Eye (tissue), 1 donor: ENCODE measurements around the gene TNFRSF18.

Experiments used
- DNase-seq: peaks from one replicate; pipeline ENCODE4 v3.0.0-alpha.2; 2015

Gene TNFRSF18

DNA sequence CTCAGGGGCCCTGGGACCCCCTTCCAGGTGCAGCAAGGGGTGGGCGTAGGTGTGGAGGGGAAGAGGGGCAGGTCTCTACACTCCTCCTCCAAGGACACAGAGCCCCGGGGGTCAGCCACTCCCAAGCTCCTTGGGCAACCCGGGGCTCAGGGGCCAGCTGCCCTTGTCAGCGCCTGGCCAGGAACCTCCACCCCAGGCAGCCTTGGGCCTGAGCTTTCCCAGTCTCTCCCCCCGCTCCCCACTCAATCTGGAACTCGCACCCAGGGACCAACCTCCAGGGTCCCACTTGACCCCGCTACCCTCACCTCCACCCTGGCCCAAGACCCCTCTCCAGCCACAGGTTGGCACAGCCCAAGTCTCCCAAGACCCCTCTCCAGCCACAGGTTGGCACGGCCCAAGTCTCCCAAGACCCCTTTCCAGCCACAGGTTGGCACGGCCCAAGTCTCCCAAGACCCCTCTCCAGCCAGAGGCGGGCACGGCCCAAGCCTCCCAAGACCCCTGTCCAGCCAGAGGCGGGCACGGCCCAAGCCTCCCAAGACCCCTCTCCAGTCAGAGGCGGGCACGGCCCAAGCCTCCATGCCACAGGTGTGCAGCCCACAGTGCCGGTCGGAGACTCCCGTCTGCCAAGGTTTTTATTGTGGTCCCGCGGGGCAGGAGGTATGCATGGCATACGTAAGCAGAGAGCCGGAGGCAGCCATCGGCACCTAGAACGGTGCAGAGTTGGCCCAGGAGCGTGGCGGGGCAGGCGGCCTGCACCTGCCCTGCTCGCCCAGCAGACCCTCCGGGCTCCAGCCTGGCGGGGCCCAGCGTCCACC is 4.5 kb upstream of the TNFRSF18 start:
- DNase-seq: no peak

DNA sequence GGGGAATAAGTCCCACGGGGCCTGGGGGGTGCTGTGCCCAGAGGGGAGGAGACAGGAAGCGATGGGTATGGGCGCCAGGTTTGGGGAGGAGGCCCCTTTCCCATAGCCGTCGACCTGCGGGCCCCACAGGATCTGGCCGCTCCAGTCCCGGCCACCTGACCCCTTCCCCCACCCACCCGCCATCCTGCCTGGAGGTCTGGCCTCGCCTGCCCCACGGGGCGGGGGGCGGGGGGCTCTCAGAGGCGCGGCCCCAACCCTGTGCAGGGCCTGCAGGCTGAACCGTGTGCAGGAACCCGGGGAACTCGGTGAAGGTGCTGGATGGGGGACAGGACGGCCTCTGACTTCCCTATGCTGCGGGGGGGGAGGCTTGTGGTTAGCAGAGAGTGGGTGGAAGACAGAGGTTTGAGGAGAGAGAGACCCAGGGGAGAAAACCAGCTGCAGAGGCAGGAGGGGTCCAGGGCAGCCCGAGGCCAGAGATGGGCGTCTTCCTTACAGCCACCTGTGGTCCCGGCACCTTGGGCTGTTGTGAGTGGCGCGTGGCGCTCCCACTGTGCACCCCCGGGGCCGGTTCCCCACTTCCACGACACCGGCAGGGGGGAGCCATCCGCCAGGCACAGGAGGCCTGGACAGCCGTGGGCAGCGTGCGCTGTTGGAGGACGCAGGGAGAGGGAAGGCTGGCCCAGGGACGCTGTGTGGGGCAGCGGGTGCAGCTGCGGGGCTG is 2.5 kb upstream of the TNFRSF18 start:
- peak; percentile 2 for DNase-seq

DNA sequence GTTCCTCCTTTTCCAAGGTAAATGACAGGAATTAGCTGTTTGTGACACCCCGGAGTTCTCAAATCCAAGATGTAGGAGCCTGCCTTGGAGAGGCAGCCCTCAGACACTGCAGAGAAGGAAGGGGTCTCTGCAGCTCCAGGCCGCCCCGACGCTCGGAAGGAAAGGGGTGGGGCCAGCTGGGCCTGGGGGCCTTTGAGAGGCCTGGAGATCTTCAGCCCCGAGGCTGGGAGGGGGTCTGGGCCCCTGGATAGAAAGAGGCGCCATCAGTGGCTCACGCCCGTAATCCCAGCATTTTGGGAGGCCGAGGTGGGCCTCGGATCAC is 1.1 kb upstream of the TNFRSF18 start:
- no peak for DNase-seq

DNA sequence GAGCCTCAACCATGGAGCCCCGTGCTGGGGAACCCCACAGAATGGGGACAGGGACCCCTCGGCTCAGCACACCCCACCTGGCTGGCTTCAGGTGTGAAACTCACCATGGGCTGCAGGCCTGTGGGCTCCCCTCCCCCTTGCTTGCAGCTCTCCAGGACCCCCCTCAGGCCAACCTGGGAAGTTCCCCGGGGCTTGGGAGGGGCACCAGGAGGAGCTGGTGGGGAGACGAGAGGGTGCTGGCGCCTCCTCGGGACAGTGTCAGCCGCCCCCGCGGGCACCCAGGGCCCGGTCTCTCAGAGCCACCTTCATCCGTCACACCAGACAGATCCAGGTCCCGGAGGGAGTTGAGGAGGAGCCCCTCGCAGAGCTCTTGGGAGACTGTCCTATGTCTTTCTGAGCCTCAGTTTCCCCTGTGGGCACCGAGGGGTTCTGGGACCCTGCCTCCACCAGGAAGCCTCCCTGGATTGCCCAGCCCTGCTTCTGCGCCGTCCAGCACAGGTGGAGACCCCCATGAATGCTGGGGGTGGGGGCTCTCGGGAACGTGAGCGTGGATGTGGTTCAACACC is 657 bp upstream of the TNFRSF18 start:
- DNase-seq: no peak

DNA sequence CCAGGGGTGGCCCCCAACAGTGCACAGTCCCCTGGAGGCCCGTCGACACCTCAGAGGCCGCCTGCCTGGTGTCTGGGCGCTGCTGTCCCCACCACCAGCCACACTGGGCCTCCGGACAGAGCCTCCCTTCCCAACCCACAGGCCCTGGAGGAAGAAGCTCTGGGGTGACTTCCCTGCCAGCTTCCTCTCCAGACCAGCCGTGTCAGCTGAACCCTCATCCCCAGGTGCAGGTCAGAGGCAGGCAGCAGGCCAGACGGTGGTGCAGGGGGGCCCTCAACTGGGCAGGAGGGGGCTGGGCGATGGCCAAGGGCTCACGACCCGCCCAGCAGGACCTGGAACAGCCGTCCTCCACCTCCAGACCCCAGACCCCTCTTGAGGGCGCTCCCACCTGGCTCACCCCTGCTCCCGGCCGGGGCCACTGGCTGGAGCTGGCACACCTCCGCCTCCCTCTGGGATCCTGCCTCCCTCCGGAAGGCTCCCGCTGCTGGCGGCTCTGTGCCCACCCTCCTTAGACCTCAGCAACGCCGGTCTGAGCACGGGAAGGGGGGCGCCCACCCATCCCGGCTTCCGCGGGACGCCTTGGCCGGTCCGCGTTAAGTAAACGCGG is 520 bp downstream of the TNFRSF18 start:
- DNase-seq: no peak

DNA sequence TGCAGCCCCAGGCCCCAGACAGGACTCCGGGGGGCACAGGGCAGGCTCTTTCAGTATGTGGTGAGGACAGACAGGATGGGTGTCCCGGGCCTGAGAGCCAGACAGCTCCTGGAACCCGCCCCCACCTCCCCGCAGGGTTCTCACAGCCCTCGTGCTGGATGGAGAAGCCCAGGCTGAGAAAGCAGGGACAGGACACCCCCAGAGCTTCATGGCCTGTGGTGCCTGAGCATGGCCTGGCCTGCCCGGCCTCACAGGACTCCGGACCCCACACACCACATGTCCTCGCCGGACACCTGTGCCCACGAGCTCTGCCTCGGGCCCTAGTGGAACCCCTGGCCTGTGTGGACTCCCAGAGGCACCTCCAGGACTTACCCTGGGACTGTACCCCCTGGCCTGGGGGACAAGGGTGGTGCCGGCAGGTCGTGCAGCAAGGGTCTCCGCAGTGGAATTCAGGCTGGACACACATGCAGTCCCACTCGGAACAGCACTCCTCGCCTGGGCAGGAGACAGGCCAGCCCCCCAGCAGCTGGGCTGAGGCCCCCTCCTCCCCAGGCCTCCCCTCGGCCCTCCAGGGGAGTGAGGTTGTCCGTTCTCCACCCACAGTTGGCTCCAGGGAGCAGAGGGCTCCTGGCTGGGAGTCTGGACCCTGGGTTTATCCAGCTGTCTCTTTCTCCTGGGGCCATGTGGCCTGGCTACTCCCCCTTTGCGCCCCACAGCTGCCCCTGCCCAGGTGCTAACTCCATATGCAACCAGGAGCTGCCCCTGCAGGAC is 1.2 kb downstream of the TNFRSF18 start:
- no peak for DNase-seq

DNA sequence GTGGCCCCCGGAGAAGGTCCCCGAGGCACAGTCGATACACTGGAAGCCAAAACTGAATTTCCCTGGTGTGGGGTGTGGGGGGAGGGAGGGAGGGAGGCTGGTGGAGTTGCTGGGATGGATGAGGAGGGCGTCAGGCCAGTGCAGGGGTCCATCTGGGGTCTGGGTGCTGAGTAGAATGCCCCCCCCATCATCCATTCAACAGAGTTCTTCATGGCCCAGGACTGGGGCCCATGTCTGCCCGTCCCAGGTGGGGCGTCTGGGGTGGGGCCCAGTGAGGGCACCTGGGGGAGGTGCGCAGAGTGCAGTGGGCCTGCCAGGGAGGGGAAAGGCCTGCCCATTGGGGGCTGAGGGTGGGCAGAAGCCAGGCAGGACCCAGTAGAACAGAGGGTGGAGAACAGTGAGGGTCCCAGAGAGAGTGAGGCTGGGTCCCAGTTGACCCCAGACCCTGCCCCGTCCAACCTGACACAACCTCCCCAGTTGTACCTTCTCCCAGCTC is 1.9 kb downstream of the TNFRSF18 start:
- DNase-seq: no peak

DNA sequence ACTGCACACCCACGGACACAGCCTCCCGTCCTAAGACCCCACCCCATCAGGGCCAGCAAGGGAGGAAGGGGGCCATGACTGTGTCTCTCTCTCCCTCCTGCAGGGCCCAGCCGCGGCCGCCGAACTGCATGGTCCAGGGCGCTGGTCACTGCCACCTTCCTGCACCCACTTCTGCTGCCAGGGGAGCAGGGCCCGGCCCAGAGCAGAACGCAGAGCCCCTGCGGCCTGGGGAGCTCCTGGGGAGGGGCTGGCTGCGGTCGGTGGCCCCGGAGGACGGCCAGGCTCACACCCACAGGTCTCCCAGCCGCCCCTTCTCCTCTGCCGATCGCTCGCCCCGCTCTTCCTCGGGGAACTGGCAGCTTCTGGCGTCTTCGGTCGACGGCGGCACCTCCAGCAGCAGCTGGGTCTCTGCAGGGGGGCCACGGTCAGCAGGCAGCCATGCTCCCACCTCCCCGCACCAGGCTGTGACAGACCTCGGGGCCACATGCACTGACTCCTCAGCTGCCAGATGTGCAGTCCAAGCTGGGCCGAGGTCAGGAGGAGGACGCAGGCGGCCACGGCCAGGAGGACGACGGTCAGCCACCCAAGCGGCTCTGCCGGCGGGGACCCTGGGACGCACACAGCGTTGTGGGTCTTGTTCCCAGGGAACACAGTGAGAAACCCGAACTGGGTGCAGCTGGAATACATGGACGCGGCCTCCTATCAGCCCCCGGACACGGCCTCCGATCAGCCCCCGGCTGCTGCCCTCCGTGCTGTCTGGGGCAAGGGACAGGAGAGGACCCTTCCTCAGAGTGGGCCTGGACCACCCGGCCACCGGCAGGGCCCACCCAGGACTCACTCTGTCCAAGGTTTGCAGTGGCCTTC is 2.6 kb downstream of the TNFRSF18 start:
- no peak for DNase-seq

DNA sequence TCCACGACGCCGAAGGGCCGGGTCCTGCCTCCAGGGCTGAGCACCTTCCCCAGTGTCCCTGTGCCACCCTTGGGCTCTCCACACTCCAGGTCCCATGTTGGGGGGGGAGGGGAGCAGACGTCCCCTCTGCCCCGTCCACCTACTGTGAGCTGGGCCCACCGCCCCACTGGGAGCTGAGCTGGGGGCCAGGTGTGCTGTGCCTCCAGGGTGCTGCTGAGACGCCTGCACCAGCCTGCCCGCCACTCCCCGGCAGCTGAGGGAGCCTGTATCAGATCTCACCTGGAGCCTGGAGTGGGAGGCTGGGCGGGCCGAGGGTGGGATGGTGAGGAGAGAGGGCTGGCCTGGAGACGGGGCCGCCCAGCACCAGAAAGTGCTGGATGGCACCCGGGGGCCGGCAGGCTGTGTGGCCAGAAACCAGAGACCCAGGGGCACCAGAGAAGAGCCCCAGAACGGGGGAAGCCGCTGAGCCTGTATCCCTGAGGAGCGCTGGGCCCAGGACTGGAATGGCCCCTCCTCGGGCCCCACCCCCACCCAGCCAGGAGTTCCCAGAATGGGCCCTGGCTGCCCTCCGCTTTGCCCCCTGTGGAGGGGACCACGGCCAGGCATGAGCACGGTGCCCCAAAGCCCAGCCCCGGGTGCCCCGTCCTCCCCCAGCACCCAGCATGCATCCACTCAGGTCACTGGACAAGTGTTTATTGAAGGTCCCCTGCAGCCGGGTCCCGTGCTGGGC is 3.4 kb downstream of the TNFRSF18 start:
- no peak for DNase-seq

DNA sequence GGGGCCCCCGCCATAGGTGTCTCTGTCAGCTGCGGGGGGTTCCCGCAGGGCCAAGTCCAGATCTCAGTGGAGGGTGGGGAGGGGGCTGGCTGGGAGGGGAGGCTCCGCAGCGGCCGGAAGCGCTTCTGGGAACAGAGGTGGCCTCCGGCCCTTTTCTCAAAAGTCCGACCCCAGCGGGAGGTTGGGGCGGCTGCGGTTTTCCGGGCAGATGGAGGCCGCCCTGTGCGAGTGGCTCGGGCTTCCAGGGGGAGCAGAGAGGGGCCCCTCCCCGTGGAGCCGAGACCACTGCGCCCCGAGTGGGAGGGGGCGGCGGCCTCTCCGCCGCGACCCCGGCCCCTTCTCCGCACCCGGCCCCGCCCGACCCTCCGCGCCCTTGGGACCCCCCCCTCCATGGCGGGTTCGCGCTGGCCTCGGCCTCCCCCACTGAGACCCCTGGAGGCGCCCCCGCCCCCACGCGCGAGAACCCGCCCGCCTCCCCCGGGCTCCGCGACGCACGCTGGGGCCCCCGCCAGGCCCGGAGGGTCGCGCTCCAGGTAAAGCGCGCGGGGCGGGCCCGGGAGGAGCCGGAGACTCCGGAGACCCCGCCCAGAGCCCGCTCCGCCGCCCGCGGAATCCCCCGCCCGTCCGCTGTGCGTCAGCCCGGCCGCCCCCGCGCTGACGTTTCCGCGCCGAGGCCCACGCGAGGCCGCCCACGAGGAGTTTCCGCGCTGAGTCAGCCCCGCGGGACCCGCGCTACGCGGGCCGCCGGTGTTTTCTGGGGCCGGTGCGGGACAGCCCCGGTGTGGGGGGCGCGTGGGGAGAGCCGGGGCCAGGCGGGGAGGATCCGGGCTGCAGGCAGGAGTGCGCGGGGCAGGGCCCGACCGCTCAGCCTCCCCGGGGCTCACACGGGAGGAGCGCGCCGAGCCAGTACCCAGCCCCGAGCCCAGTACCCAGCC is 5.2 kb downstream of the TNFRSF18 start:
- DNase-seq: peak; percentile 47

DNA sequence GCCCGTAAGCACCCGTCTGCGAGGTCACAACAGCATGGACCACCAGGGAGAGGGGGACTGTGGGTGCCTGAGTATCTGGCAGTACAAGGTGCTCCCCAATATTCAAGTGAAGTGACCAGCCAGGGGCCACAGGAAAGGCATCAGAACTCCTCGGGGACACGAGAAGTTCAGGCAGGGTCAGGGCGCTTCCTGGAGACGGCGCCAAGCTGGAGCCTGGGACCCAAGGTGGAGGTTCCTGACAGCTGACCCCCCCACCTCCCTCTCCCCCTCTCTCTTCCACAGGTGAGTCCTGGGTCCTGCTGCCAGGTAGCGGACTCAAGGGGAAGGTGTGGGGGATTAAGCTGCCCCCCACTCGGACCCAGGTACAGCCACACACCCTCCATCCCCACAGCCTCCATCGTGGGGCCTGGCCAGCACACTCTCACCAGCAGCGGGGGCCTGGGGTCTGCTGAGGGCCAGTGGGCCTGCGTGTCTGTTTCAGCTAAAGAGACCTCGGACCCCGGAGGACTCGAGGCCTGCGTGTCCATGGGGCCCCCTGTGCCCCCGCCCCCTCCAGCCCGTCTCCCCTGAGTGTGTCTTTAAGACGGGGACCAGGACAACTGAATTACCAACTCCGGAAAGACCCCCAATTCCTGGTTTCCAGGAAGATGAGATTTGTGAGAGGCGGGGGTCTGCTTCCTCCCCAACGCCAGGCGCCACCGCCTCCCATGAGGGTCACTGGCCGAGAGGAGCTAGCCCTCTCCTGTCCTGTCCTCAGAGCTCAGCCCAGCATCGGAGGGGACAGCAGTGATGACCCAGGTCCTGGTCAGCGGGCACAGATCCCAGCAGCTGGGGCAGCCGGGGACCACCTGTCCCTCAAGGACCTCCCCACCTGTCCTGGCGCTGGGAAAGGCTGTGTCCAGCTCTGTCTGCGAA is 6.2 kb downstream of the TNFRSF18 start:
- no peak for DNase-seq

DNA sequence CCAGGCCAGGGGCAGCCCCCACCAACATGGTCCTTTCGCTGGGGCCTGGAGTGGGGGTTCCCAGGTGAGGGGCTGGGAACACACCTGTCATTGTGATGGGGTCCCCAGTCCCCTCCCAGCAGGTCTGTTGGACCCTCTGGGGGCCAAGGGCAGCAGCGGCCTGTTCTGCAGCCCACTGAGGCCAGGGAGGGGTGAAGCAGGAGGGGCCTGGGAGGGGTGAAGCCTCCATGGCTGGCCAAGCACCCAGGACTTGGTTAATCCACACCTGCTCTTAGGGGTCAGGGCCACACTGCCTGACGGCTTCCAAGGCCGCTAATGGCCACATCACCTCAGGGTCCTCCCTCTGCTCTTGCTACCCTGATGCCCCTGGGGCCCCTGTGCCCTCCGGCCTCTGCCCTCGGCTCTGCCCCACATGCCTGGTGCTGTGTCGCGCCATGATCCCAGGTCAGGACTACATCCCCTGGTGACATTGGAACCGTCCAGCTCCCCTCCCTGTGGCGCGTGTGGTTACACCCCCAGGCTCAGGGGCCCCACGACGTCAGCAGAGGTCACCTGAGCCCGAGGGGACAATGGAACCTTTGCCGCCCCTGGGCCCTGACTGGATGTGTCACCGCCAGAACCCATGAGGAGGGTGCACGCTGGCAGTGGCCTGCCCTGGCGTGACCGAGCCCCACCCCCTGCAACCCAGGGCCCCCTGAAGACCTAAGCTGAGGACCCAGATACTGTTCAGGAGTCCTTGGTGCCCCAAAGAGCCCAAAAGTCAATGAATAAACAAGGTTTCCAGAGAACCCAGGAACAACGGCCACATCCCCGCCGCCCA is 7.0 kb downstream of the TNFRSF18 start:
- DNase-seq: no peak

DNA sequence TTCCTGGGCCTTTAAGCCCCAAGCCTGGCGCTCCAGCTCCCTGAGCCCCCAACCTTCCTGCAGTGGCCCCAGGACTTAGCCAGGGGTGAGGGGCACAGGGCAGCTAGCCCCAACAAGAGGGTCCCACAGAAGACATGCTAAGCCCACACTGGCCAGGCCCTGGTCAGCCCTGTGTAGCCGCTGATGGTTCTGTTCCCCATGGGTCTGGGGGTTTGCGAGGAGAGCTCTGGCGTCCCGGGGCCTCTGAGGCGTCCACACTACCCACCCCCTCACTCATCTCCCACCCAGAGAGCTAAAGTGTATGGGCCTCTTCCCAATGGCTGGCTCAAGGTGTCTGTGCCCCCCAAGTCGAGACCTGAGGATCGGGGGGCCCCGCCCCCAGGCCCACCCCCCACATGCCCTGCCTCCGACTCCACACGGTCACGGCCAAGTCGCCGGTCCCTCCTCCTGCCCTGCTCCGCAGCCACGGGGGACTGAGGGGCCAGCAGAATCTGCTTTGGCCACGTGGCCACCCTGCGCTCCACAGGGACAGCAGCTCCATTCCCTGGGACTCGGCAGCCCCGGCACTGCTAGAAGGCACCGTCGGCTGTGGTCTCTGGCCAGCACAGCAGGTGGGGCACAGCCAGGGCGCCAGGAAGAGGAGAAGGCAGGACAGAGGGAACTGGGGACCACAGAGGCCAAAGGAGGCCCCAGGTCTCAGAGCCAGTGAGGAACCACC is 7.8 kb downstream of the TNFRSF18 start:
- no peak for DNase-seq

DNA sequence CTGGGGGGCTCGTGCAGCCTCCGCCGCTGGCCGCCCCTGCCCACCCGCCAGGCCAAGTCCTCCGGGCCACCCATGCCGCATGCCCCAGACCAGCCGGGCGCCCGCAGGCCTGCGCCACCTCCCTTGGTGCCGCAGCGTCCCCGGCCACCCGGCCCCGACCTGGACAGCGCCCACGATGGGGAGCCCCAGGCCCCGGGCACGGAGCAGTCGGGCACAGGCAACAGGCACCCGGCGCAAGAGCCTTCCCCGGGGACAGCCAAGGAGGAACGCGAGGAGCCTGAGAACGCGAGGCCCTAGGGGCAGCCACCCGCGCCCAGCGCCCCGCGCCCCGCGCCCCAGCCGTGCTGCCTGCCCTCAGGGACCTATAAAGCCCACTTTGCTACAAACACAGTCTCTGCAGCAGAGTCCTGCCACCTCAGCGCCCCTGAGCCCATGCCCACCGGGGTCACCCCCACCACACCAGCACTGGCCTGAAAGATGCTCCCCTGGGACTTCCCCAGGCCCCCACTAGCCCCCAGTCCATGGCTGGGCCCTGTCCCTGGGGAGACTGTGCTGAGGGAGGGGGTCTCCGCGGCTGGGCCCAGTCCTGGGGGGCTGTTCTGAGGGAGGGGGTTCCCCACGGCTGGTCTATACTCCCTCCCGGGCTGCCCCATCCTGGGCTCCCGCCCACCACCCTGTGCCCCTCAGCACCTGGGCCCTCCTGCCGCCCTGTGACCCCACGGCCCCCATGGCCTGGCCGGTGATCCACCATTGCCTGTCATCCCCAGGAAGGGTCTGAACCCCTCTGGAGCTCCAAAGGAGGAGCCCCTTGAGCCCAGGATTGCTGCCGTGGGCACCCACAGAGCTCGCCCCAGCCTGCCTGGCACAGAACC is 8.6 kb downstream of the TNFRSF18 start:
- no peak for DNase-seq

DNA sequence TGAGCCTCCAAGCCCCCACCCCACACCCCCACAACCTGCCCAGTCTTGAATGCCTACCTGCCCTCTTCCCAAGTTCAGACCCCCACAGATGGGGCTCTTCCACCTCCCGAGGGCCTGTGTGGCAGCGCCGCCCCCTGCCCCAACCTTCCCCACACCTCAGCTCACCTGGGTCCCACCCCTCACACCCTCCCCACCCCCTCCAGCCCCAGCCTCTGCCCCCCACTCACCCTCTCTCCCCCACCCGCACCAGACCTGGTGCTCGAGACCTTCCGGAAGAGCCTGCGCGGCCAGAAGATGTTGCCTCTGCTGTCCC is 9.2 kb downstream of the TNFRSF18 start:
- DNase-seq: no peak

DNA sequence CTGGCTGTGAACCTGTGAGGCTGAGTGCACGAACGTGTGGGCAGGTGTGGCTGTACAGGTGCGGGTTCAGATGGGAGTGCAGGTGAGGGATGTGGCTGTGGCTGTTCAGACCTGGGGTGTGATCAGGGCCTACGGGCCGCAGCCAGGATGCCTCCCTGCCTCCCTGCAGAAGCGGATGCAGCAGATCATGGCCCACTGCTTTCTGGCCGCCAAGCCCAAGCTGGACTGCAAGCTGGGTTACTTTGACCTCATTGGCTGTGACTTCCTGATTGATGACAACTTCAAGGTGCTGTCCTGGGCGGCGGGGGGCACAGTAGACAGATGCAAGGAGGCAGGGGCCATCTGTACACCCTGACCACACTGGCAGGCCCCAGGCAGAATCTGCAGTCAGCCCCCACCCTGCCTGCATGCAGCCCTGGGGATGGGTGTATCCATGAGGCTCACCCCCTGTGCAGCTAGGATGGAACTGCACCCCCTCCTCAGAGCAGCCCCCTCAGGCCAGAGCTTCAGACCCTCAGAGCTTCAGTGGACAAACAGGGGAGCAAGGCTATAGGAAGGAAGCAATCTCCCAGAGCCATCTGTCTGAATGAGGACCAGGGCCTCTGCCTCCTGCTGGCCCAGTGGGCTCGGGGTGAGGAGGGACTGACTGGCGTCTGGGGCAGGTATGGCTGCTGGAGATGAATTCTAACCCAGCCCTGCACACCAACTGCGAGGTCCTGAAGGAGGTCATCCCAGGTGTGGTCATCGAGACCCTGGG is 9.8 kb downstream of the TNFRSF18 start:
- DNase-seq: no peak
